HG02943 (cell line): ENCODE results near the gene AGAP5.
"Not testable (repeated sequence)": the region's sequence is repeated elsewhere in the genome, so short reads cannot be mapped to it uniquely, and the experiment has no call there.

Experiments used
- ATAC-seq: cut with Tn5 transposase; IDR thresholded peaks from one replicate; pipeline ENCODE4 v1.9.1; 2021; ENCODE audit warnings: mild to moderate bottlenecking, low read depth, moderate library complexity; ENCODE audit not compliant: unreplicated experiment

The AGAP5 gene

DNA sequence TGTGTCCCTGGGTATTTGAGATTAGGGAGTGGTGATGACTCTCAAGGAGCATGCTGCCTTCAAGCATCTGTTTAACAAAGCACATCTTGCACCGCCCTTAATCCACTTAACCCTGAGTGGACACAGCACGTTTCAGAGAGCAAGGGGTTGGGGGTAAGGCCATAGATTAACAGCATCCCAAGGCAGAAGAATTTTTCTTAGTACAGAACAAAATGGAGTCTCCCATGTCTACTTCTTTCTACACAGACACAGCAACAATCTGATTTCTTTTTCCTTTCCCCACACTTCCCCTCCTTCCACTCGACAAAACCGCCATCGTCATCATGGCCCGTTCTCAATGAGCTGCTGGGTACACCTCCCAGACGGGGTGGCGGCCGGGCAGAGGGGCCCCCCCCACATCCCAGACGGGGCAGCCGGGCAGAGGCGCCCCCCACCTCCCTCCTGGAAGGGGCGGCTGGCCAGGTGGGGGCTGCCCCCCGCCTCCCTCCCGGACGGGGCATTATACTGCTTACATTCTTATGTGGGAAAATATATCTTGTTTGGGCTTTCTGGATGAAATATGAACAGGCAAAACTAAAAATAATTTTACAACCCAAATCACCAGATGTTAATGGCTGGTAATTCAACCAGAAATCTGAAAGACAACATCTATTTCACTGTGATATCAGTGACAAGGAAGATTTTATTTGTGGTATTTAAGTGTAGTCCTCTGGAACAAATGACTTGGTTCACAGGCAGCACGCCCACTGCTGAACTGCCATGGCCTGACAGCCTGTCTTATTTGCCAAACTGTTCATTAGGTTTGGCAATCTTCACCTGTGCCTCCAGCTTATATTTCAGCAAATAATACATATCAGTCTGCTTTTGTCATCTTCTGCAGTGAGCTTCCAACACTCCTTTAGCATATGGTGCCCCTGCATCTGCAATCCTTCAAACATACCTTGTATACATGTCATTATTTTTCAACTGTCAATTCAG is 17.6 kb upstream of the AGAP5 start:
- not testable (repeated sequence) for ATAC-seq

DNA sequence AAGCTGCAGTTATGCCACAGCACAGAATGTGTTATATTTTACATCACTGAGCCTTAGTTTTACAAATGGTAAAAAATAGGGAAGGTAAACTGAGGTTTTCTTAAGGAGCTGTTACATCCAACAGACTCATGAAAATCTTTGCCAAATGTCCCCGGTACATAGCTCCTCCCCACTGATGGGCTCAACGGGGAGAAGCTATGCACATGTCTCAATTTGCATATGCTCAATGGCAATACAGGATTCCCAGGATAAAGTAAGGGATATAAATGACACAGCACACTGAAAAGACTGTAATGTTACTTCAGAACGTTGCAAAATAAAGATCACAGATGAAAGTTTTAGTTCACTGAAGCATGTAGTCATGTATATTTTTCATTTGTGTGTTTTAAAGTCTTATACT is 16.6 kb upstream of the AGAP5 start:
- not testable (repeated sequence) for ATAC-seq

DNA sequence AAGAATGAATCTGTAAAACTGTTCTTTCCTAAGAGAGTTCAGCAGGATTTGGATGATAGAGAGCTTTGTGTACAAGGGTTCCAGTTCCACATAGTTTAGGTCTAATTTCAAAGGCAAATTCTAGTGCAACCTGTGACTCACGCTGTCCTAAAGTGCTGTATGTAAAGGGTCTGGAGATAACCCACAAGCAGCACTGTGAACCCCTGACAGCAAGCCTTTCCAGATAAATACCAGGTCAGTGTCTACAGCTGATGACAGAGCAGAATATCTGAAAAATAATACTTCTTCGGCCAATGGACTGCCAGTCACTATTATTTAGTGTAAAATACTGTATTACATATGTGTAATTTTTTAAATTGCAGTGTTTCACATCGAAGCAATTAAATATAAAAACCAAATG is 16.0 kb upstream of the AGAP5 start:
- ATAC-seq: not testable (repeated sequence)

DNA sequence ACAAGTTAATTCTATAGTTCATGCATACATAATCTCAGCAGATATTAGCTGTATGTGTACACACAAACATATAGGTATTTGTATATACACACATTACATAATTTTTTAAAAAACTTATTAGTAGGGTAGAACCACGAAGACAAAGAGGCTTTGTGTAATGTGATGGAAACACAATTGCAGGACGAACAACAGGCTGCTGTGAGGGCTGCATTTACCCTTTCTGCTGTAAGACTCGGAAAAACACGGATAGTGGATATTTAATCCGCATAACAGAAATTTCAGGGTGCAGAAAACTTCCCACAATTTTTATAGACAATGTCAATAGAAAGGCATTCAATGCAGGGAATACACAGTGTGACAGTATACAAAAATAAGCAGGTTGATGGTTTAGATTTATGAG is 13.8 kb upstream of the AGAP5 start:
- ATAC-seq: not testable (repeated sequence)

DNA sequence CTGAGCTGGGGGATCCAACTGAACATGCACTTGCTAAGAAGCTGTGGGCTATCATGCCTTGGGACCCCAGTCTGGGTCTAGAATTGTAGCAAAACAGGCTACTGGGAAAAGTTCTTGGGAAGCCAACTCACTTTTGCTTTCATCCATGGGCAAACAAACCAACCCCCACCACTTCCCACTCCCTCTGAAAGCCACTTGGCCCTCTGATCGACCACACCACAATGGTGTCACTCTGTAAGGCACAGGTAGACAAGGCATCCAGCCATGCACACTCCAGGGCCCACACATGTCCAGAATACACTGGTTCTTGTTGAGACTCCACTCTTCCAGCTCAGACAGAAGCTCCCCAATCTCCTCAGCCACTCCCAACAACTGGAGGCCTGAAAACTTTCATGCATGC is 10.2 kb upstream of the AGAP5 start:
- ATAC-seq: not testable (repeated sequence)

DNA sequence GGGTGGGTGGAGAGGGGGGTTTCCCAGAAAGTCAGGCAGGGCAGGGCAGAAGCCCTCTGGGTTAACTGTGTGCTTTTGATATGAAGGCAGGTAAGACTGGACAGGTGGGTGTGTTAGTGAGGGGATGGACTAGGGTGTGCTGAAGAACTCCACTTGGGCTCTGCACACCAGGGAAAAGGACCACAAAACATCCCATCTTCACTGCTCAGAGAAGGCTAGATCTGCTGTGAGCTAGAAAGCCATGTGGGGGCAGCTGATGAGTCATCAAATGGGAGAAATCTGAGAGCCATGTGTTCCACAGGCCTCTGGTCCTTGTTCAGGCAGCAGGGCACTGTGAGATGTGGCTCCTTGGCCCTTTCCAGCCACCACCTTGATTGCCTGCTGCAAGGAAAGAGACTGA is 9.7 kb upstream of the AGAP5 start:
- not testable (repeated sequence) for ATAC-seq

DNA sequence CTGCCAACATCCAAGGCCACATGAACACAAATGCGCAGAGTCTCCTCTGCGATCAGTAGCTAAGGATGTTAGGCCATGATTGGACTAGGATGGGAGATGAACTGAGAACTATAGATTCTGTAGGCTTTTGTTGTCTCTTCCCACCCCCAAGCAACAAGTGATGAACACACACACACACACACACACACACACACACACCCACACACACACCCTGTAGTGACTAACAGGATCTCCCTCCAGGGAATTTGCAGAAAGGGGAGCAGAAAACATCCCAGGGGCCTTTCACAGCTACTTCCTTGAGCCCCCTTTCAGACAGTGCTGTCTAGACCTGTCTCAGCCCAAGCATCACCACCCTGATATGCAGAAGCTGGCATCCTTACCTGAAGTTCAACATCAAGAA is 8.6 kb upstream of the AGAP5 start:
- ATAC-seq: not testable (repeated sequence)

DNA sequence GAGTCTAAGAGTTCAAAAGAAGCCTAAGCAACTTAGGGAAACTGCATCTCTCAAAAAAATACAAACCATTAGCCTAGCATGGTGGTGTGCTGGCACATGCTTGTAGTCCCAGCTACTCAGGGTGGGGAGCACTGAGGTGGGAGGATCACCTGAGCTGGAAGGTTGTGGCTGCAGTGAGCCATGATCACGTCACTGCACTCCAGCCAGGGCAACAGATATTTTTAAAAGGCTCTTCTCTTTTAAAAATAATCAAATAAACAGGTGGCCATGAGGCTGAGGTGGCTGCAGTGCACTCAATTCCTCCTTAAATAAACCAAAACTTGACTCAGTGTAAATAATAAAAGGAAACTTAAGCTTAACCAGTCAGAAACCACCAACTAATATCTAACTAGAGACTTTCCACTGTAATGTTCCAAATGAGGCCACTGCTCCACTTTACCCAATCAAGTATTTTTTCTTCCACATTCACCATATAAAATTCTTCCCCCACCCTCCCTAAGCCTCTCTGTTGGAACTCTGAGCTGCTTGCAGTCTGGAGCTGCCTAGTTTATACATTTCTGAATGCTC is 7.7 kb upstream of the AGAP5 start:
- ATAC-seq: not testable (repeated sequence)

DNA sequence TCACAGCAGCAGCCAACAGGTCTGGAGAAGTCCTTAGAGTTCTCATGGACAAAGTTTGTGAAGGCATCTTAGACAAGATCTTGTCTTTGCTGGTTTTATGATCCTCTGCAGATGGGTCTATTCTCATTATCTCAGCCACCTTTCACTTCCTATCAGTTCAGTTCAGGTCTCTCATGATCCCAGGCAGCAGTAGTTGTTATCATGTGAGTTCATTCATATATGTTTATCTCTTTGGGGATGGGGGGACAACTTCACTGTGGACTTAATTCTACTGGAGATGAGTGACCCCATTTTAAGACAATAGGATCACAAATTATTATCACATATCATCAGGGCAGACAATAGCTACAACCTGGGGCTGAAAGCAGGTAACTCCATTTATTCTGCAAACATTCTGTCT is 6.0 kb upstream of the AGAP5 start:
- not testable (repeated sequence) for ATAC-seq

DNA sequence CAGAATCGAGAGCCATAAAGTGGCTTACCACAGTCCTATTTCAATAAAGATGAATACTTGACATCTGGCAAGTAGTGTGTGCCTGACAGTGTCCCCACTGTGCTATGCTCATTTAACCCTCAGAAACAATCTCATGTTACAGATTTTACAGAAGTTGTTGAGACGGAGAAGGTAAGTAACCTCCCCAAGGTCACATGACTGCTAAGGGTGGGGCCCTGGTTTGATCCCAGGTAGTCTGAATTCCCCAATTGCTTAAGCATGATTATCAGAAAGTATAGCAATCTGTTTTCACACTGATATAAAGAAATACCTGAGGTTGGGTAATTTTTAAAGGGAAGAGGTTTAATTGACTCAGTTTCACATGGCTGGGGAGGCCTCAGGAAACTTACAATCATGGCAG is 910 bp upstream of the AGAP5 start:
- ATAC-seq: not testable (repeated sequence)

DNA sequence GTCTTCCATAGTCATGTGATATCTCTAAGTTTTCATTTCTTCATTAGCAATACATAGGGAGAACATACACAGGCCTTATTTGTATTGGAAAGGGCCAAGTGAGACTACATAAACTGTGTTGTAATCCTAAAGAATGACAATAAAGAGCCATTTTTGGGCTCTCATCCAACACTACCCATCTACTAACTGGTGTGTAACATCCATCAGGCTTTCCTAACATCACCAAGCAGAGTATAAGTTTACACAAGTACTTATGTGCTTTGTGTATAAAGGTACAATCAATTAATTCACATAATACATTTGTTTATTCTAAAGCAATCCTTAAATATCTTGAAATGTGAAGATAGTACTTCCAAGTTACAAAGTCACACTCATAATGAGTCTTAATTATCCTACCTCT is 2.6 kb downstream of the AGAP5 start:
- not testable (repeated sequence) for ATAC-seq

DNA sequence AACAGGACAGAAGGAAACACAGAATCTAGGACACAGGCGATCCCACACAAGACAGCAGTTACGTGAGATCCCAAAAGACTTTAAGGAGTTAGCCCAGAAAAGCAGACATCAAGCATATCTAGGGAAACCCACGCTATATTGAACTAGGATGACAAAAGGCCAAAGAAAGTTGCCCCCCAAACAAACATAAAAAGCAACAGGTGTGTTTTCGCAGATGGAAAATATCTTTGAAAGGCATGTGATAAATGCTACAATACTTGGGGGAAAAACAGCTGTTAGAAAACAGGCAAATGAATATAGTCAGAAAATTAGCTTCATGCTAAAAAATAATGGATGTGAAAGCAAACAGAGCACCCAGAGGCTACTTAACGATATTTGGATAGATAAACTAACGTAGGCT is 7.2 kb downstream of the AGAP5 start:
- ATAC-seq: not testable (repeated sequence)

DNA sequence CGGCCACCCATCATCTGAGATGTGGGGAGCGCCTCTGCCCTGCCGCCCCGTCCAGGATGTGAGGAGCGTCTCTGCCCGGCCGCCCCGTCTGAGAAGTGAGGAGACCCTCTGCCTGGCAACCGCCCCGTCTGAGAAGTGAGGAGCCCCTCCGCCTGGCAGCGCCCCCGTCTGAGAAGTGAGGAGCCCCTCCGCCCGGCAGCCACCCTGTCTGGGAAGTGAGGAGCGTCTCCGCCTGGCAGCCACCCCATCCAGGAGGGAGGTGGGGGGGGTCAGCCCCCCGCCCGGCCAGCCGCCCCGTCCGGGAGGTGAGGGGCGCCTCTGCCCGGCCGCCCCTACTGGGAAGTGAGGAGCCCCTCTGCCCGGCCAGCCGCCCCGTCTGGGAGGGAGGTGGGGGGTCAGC is 8.3 kb downstream of the AGAP5 start:
- ATAC-seq: not testable (repeated sequence)

DNA sequence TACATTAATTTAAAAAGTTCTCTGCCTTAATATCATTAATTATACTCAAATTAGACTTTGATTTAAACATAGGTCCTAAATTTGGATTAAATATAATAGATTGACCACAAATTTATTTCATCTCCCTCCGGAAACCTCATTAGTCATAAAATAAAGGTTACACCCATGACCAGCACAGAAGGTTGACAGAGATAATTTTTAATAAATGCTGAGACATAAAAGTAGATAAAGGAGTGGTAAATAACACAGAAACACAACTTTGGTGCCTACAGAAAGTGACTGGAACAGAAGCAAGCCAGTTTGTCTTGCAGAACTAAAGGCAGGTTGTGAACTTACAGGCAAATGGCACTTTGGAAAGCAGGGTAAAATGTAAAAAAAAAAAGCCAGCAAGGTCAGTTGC is 10.3 kb downstream of the AGAP5 start:
- not testable (repeated sequence) for ATAC-seq

DNA sequence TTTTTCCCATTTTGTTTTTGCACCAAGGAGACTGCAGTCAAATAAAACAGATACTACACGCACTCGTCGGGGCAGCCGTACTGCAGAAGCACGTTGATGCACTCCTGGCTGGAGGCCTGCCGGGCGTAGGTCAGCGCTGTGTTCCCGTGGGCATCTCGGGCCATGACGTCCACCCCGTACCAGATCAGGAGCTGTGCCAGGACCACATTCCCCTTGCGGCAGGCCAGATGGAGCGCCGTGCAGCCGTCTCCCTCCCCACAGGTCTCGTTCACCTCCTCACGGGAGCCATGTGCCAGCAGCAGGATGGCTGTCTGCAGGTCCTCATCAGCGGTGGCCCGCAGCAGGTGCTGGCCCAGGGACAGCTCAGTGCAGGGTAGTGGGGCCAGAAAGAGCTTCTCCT is 23.4 kb downstream of the AGAP5 start:
- ATAC-seq: not testable (repeated sequence)

DNA sequence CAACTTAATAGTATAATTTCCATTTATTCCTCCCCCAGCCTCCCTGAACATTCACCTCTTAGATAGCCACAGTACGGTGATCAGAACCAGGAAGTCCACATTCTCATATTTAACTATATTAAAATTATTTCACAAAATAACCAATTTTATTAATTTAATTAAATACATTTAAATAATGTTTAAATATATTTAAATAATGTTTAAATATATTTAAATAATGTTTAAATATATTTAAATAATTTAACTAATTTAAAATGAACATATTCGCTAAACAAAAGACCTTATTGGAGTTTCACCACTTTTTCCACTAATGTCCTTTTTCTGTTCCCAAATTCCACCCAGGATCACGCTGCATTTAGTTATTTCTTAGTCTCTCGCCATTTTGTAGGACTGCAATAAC is 29.5 kb downstream of the AGAP5 start:
- ATAC-seq: not testable (repeated sequence)

DNA sequence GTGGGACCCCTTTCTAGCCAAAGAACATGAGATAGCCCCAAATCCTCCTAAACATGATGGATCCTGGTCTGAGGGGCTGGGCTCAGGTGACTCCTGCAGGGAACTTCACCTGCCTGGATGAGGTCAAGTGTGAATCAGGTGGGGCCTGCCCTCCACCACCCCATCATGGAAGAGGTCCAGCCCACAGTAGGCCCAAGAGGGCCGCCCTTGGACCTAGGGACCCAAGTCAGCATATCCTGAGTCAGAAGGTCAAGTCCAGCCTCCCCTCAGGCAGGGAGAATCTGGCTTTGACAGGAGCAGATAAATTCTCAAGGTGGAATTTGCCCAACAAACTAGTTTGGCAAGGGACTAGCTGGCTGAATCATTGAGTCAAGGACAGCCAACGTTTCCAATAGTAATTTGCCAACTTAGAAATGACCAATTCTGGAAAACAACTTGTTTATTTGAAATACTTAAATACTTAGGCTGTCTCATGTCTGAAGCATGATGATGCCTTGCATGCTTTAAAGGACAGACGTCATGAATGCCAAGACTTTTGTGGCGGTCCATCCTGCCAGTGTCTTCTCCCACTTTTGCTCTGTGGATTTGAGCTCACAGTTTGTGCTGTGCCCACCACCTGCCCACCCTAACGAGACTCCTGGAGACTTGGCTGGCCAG is 31.6 kb downstream of the AGAP5 start:
- not testable (repeated sequence) for ATAC-seq

DNA sequence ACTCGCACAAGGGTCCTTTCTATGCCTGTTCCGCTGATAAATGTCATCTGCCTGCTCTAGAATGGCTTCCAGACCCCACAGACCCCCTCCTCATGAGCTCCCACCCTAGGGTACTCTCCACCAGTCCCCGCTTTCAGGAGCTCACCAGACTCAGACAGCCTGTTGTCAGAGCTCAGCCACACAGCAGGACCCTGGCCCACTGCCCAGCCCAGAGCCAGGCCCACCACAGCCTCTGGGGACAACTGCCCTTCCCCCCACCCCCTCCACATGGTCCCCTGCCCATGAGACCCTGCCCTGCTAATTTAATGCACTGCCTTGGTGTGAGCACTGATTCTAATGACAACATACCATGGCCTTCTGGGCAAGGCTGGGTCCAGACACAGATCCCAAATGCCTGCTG is 32.3 kb downstream of the AGAP5 start:
- ATAC-seq: not testable (repeated sequence)

DNA sequence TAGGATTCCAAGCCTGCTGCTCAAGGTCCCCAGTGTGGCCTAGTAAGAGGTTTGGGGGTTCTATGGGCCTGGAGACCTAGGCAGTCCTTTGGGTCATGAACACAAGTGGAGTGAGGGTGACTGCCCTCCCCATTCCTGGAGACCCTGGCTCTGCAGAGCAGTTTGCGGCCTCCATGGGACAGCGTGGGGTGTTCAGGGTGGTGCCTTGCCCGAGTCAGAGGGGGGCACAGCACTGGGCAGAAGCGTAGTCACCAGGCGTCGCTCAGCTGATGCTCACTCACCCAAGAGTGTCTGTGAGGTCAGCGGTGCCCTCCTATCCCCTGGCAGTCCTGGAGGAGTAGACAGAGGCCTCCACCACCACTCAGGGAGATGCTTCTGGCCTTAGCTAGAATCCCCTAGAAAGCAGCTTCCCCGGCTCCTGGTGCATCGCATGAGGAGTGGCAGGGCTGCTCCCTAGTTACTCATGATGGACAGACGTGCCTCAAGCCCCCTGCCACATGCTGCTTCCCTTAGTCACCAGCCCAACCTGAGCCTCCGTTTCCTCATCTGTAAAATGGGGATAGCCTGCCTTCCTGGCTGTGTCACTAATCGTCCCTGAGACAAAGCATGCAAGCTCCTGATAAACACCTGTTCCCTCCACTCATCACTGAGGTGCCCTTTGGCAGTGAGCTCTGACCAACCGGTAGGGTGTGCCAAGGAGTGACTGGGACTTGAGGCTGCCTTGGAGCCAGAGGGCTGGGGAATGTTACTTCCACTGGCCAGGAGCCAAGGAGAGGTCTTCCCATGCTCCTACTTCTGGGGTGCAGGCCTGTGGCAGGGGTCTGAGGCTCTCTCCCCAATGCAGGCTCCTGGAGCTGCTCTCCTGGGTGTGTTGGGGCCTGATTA is 33.5 kb downstream of the AGAP5 start:
- ATAC-seq: not testable (repeated sequence)

DNA sequence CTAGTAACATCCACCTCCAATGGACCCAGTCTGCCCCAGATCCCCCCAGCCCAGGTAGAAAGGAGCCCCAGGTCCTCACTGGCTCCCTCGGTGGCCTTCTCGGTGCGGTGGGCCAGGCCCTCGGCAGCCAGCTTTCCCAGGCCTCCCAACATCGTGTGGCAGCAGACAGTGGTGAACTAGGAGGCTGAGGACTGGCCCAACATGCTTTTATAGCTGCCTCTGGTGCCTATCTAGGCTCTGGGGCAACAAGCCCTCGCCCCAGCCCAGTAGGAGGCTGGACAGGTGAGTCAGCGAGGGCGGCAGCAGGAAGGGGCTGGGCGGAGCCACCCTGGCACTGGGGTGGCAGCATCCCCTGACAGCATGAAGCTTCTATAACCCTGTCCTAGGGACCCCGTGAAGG is 34.3 kb downstream of the AGAP5 start:
- ATAC-seq: not testable (repeated sequence)
